AG04450 (cell line): ENCODE results near the gene FAR2. TPM values are rescaled to one million over a fixed set of nuclear protein-coding genes. Genes with fewer than 3 reads are reported as not detected.

Experiments used
- CTCF ChIA-PET: fragments of 300-600, 350-600 bp; formaldehyde crosslinking; extraction: SDS; loops from one replicate; lab custom pipeline; 2022; ENCODE audit warnings: antibody characterized with exemption, inconsistent platforms; lab: Charles Lee
- POLR2A ChIA-PET: fragments of 350-600 bp; formaldehyde crosslinking; extraction: SDS; loops from one replicate; lab custom pipeline; 2021; ENCODE audit warnings: antibody characterized with exemption, inconsistent platforms; lab: Yijun Ruan, JAX
- DNase-seq: peaks from one replicate; pipeline ENCODE4 v3.0.0-alpha.2; 2011; ENCODE audit warnings: low read depth, low spot score
- H3K27ac ChIP-seq: one replicate; pipeline ENCODE4 v1.5.1; 2012; ENCODE audit warnings: low read depth, low read length, control low read depth
- H3K27me3 ChIP-seq: one replicate; pipeline ENCODE4 v1.6.0; 2012; ENCODE audit warnings: low read length; ENCODE audit not compliant: control insufficient read depth, insufficient read depth
- H3K4me3 ChIP-seq: 2 replicates; pipeline ENCODE4 v1.5.1; 2011; ENCODE audit warnings: mild to moderate bottlenecking, low read depth, low read length, control low read depth
- H3K9me3 ChIP-seq: 2 replicates; pipeline ENCODE4 v1.5.1; 2012; ENCODE audit warnings: low read length; ENCODE audit not compliant: control insufficient read depth, insufficient read depth
- polyA plus RNA-seq: library from polyadenylated mRNA; depleted of rRNA; stranded (reverse); fragments of >200 nt; gene quantifications from 2 replicates; pipeline ENCODE4 v1.2.3, GENCODE V29; 2011
- TF ChIP-seq, protein P1 (sequence below): IDR thresholded peaks from 2 replicates; pipeline ENCODE4 v1.5.1; 2011; ENCODE audit warnings: low read depth, low read length, control low read depth, inconsistent platforms

FAR2 gene
- polyA plus RNA-seq, 1 experiment: 3.4 TPM

DNA sequence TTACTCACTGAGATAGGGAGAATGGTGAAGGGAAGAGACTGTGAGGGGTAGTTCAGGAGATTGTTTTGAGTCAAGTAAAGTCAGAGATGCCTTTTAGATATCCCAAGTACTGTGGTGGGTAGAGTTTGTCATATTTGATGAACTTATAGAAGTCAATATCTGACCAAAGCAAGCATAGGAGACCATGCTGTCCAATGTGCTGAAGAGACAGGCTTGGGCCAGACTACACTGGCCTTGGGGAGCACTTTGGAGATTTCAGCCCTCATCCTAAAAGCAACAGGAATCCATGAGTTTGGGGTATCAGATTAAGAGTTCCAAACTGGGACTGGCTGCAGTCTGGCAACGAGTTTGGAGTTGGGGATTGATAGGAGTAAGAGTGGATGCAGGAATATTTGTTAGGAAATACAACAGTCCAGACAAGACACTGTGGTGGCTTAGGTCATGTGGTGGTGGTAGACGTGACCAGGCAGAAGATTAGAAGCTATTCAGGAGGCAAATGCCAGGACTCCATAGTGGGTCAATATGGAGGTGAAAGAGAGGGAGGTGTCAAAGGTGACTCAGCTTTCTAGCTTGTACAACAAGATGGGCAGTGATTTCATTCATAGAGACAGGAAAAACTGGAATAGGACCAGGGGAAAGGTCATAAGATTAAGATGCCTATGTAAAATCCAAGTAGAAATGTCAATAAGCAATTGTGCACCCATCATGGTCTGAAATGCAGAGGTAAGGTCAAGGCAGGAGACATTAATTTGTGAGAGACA, 81.9 kb downstream of the FAR2 start:
- CTCF ChIA-PET: no interaction called here
- no peak for DNase-seq
- no peaks in the 10 kb centered on the region for H3K27me3 ChIP-seq
- TF ChIP-seq, protein P1, sequence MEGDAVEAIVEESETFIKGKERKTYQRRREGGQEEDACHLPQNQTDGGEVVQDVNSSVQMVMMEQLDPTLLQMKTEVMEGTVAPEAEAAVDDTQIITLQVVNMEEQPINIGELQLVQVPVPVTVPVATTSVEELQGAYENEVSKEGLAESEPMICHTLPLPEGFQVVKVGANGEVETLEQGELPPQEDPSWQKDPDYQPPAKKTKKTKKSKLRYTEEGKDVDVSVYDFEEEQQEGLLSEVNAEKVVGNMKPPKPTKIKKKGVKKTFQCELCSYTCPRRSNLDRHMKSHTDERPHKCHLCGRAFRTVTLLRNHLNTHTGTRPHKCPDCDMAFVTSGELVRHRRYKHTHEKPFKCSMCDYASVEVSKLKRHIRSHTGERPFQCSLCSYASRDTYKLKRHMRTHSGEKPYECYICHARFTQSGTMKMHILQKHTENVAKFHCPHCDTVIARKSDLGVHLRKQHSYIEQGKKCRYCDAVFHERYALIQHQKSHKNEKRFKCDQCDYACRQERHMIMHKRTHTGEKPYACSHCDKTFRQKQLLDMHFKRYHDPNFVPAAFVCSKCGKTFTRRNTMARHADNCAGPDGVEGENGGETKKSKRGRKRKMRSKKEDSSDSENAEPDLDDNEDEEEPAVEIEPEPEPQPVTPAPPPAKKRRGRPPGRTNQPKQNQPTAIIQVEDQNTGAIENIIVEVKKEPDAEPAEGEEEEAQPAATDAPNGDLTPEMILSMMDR: no peak
- POLR2A ChIA-PET: no interaction called here
- H3K9me3 ChIP-seq: no peaks in the 10 kb centered on the region
- no peak overlapping the region for H3K27ac ChIP-seq
- H3K4me3 ChIP-seq: no peak overlapping the region

DNA sequence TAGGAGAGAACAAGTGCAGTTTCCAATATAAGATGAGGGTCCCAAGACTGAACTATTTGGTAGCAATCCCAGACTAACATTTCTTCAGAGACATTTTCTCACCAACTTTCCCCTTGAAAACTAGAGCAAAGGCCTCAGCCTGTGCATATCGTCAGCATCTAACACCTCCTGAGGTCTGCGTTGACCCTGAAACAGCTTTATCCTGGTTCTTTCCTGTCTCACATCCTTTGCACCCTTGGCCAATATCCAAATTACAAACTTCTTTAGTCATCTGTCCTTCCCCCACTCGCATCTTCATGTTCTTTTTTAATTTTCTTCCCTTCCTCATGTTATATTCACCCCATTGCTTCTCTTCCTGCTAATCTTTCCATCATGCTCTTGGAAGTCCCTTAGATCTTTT, 83.0 kb downstream of the FAR2 start:
- CTCF ChIA-PET: no interaction called here
- H3K4me3 ChIP-seq: no peak overlapping the region
- DNase-seq: no peak
- H3K27me3 ChIP-seq: no peaks in the 10 kb centered on the region
- H3K9me3 ChIP-seq: no peaks in the 10 kb centered on the region
- TF ChIP-seq, protein P1: no peak
- POLR2A ChIA-PET: no interaction called here
- H3K27ac ChIP-seq: no peak overlapping the region

DNA sequence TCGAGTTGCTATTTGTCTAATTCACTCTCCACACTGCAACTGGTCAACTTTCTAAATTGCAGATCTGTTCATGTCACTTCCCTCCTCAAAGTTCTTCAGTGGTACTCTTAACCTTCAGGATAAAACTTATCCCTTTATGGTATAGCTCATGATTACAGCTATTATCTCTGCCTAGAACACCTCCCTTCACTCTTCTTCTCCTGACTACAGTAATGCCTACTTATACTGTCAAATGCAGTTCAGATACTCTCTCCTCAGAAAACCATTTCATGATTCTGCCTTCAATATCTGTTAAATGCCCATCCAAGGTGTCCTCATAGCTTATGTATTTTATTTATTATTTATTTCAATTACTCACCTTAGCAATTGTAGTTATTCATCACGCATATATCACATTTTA, 85.5 kb downstream of the FAR2 start:
- H3K9me3 ChIP-seq: no peaks in the 10 kb centered on the region
- no peak overlapping the region for H3K4me3 ChIP-seq
- no peak for DNase-seq
- ChIA-PET CTCF (no interaction called here), POLR2A (no interaction called here)
- H3K27ac ChIP-seq: no peak overlapping the region
- TF ChIP-seq, protein P1: no peak
- H3K27me3 ChIP-seq: no peaks in the 10 kb centered on the region

DNA sequence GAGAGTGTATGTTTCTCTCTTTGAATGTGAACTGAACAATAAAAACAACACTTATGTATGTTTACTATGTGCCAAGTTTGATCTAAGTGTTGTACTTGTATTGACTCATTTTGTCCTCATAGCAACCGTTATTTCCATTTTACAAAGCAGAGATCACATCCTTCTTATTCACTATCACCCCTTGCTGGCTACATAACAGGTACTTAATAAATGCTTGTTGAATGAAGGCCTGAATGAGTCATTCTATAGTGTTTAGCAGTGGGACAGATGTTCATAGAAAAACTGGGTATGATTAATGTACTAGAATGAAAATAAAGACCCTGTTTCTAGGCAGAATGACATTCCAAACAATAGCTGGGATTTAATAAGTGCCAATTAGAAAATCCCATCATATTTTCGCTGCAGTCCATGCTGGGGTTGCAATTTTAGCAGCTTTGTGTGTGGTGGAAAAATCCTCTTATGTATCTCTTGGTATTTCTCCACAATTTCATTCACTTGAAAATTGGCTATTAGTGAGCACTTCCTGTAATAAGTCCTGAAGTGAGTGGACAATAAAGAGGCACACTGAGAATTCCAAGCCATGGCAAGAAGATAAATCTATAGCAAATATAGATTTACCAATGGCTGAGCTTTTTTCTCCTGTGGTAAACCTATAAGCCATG, 86.0 kb downstream of the FAR2 start:
- ChIA-PET CTCF (no interaction called here), POLR2A (no interaction called here)
- TF ChIP-seq, protein P1: no peak

DNA sequence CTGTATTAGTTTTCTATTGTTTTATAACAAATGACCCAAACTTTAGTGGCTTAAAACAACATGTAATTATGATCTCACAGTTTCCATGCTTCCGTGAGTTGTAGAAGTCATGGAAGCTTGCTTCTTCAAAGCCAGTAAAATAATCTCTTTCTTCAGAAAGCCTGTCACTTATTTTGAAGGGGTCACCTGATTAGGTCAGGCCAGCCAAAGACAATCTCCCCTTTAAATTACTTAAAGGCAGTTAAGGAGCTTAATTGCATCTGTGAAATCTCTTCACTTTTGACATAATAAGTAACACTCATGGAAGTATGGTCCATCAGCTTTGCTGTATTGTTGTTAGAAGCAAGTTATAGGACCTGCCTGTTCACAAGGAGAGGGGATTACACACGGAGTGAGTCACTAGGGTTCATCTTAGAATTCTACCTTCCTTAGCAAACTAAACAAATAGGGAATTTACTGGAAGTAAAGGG, 89.8 kb downstream of the FAR2 start:
- DNase-seq: no peak
- CTCF ChIA-PET: no interaction called here
- H3K4me3 ChIP-seq: no peak overlapping the region
- H3K27me3 ChIP-seq: no peaks in the 10 kb centered on the region
- H3K9me3 ChIP-seq: no peaks in the 10 kb centered on the region
- no peak overlapping the region for H3K27ac ChIP-seq
- TF ChIP-seq, protein P1: no peak
- POLR2A ChIA-PET: no interaction called here

More for the DNA sequence above, 86.0 kb downstream of the FAR2 start:
- Histone ChIP-seq H3K9me3 (no peaks in the 10 kb centered on the region), H3K4me3 (no peak overlapping the region), H3K27ac (no peak overlapping the region), H3K27me3 (no peaks in the 10 kb centered on the region)
- DNase-seq: no peak
